Measurements from ENCODE around the gene ANKRD13A.
"Not testable (repeated sequence)": the region's sequence is repeated elsewhere in the genome, so short reads cannot be mapped to it uniquely, and the experiment has no call there.

The ANKRD13A gene

GRCh38 chr12:109981311-109981710 lies 17.9 kb upstream of the ANKRD13A start:
- H3K4me3 ChIP-seq (replicated peaks; ENCODE audit: low read depth, low read length), result no peak overlapping the region

GRCh38 chr12:109982210-109982609 lies 17.0 kb upstream of the ANKRD13A start:
- DNase-seq (ENCODE audit: extremely low read depth, low read depth), result no peak
- TF ChIP-seq CTCF (IDR thresholded peaks at IDR 0.05; ENCODE audit: low read depth, low read length, missing control alignments), result no peak
- H3K4me3 ChIP-seq (replicated peaks; ENCODE audit: low read depth, low read length), result no peak overlapping the region

More at GRCh38 chr12:109981311-109981710, 17.9 kb upstream of the ANKRD13A start:
- no peak for DNase-seq (ENCODE audit: extremely low read depth, low read depth)
- TF ChIP-seq CTCF (IDR thresholded peaks at IDR 0.05; ENCODE audit: low read depth, low read length, missing control alignments), result no peak

DNA sequence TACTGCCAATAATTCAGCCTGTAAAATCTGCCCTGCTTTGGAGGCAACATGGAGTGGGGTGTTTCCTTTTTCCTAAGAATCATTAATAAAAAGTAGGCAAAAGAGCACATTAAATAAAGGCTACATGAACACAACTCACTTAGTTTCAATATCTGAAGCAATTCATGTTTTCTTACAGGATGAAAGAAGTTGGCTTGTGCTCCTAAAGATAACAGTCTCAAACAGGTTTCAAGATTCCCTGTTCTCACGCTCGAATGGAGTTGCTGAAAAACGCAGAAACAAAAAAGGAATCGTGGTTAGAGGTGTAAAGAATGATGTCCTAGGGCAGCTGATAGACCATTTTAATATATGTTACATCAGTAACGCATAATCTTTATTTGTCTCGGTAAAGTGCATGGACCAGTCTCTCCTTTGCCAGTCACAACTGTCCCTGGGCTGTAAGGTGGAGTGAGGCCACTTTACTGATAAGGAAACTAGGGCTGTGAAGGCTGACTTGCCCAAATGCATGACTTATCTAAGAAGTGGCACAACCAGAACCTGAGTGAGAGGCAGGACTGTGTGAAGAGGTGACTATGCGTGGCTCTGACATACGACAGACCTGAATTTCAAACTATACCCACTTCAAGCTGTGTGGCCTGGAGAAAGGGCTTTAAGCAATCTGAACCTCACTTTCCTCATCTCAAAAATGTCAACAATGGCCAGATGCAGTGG lies 15.6 kb upstream of the ANKRD13A start:
- TF ChIP-seq CTCF (IDR thresholded peaks at IDR 0.05; ENCODE audit: low read depth, low read length, missing control alignments), result no peak
- DNase-seq (ENCODE audit: extremely low read depth, low read depth), result no peak

GRCh38 chr12:109986236-109986635 lies 13.0 kb upstream of the ANKRD13A start:
- DNase-seq (ENCODE audit: extremely low read depth, low read depth); H3K4me3 ChIP-seq (replicated peaks; ENCODE audit: low read depth, low read length): not testable (repeated sequence)

More for the DNA sequence above, 15.6 kb upstream of the ANKRD13A start:
- H3K4me3 ChIP-seq (replicated peaks; ENCODE audit: low read depth, low read length), result no peak overlapping the region

- no peak for TF ChIP-seq CTCF (IDR thresholded peaks at IDR 0.05; ENCODE audit: low read depth, low read length, missing control alignments)
- DNase-seq (ENCODE audit: extremely low read depth, low read depth), result no peak
- H3K4me3 ChIP-seq (replicated peaks; ENCODE audit: low read depth, low read length), result no peak overlapping the region
These were observed 11.6 kb upstream of the ANKRD13A start for GRCh38 chr12:109987615-109988014.

DNA sequence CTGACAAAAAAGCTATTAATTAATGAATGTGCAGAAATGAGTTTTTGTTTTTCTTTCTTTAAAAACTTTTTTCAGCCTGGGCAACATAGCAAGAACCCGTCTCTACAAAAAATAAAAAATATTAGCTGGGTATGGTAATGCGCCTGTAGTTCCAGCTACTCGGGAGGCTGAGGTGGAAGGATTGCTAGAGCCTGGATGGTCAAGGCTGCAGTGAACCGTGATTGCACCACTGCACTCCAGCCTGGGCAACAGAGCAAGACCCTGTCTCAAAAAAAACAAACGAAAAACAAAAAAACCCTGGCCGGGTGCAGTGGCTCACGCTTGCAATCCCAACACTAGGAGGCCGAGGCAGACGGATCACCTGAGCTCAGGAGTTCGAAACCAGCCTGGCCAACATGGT lies 11.0 kb upstream of the ANKRD13A start:
- H3K4me3 ChIP-seq (replicated peaks; ENCODE audit: low read depth, low read length), result no peak overlapping the region
- no peak for TF ChIP-seq CTCF (IDR thresholded peaks at IDR 0.05; ENCODE audit: low read depth, low read length, missing control alignments)
- DNase-seq (ENCODE audit: extremely low read depth, low read depth), result no peak

DNA sequence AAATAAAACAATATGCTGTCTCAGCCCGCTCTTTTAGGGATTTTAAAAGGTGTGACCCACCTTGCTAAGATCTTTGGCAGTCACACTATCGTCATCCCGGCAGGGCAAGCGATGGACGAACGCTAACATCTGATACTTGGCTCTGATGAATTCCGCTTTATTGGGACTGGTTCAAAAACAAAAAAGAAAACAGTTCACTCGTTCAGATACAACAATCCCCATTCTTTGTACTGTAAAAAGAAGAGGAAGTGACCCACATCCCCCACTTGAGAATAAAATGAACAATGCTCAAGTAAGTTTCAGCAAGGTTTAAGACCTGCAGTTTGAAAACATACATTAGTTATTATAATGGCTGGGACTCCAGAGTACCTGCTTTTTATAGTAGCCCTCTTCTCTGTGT lies 10.3 kb upstream of the ANKRD13A start:
- no peak overlapping the region for H3K4me3 ChIP-seq (replicated peaks; ENCODE audit: low read depth, low read length)
- DNase-seq (ENCODE audit: extremely low read depth, low read depth), result no peak
- no peak for TF ChIP-seq CTCF (IDR thresholded peaks at IDR 0.05; ENCODE audit: low read depth, low read length, missing control alignments)
